Activated naive CD8-positive, alpha-beta T cell treated with anti-CD3 and anti-CD28 coated beads, Interleukin-2, amount 10 ng/mL, durations not matched to agents 7 days and 5 days (primary cell): ENCODE results near the gene MEGF6. TPM values are rescaled to one million over a fixed set of nuclear protein-coding genes. Genes with fewer than 3 reads are reported as not detected.

Experiments
- ATAC-seq: fragments of 150-1000 bp; cut with Tn5 transposase; one replicate; pipeline ENCODE4 v1.10.0; 2021; ENCODE audit warnings: low read depth, moderate library complexity
- POLR2A ChIA-PET: fragments of 350-600 bp; sonication (Branson Sonifier 250); formaldehyde crosslinking; loops from one replicate; lab custom pipeline; 2021; ENCODE audit warnings: antibody characterized with exemption; lab: Charles Lee
- DNase-seq: peaks from one replicate; pipeline ENCODE4 v3.0.0; 2021
- H3K27ac Mint-ChIP-seq: one replicate; pipeline ENCODE4 v1.8.0; 2022; ENCODE audit warnings: mild to moderate bottlenecking, mixed read lengths
- H3K27me3 Mint-ChIP-seq: one replicate; pipeline ENCODE4 v1.8.0; 2022; ENCODE audit warnings: mild to moderate bottlenecking, moderate library complexity, mixed read lengths
- H3K36me3 Mint-ChIP-seq: one replicate; pipeline ENCODE4 v1.8.0; 2021; ENCODE audit warnings: mild to moderate bottlenecking, mixed read lengths
- H3K4me1 Mint-ChIP-seq: one replicate; pipeline ENCODE4 v1.8.0; 2021; ENCODE audit warnings: mixed read lengths
- H3K4me3 Mint-ChIP-seq: one replicate; pipeline ENCODE4 v1.8.0; 2022; ENCODE audit warnings: mild to moderate bottlenecking, moderate library complexity, mixed read lengths
- H3K9me3 Mint-ChIP-seq: one replicate; pipeline ENCODE4 v1.8.0; 2021; ENCODE audit warnings: mixed read lengths
- total RNA-seq, 2 experiments: library from RNA; stranded (reverse); gene quantifications; one replicate each; pipeline ENCODE4 v1.2.3, GENCODE V29; 2021

The MEGF6 gene
- total RNA-seq, 2 experiments from 2014 or later, result 56.6 TPM

DNA sequence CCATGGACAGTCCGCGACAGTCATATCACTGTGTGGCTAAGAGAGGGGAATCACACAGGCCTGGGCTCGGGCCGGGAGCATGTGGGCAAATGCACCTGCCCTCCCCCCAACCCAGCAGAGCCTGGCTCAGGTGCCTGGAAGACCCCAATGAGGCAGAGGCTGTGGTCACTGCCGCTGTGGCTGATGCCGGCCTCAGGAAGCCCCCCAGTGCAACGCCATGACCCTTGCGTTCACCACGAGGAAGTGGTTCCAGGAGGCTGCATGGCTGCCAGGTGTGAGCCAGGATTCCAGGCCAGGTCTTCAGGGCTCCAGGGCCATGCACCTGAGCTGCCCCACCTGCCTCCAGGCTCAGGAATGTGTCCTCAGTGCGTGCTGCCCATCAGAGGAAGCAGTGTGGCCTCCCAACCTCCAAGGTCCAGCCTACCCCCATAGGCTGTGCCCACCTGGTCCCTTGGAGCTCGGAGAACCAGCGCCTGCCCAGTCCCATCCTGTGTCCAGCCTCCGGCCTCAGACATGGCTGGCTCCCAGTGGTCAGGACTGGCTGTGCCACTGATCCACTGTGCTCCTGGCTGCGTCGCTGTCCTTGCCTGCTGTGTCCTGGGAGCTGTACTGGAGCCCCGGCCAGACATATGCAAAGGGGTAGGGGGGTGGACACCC is 148.8 kb downstream of the MEGF6 start:
- peaks cover 2% of the 10 kb centered on the region for H3K4me1 Mint-ChIP-seq

GRCh38 chr1:3461934-3462275 is 149.4 kb downstream of the MEGF6 start:
- Mint-ChIP-seq H3K9me3 (no peaks in the 10 kb centered on the region), H3K27me3 (no peaks in the 10 kb centered on the region), H3K4me3 (no peak overlapping the region), H3K27ac (no peak overlapping the region), H3K4me1 (peaks cover 2% of the 10 kb centered on the region), H3K36me3 (no peaks in the 10 kb centered on the region)
- DNase-seq, result no peak
- ATAC-seq, result no peak
- POLR2A ChIA-PET, result no interaction called here

More for the DNA sequence above, 148.8 kb downstream of the MEGF6 start:
- H3K36me3 Mint-ChIP-seq, result no peaks in the 10 kb centered on the region
- no peaks in the 10 kb centered on the region for H3K9me3 Mint-ChIP-seq
- H3K27me3 Mint-ChIP-seq, result no peaks in the 10 kb centered on the region
- POLR2A ChIA-PET, result no interaction called here
- ATAC-seq (no peak), DNase-seq (no peak)
- no peak overlapping the region for H3K27ac Mint-ChIP-seq
- H3K4me3 Mint-ChIP-seq, result no peak overlapping the region

DNA sequence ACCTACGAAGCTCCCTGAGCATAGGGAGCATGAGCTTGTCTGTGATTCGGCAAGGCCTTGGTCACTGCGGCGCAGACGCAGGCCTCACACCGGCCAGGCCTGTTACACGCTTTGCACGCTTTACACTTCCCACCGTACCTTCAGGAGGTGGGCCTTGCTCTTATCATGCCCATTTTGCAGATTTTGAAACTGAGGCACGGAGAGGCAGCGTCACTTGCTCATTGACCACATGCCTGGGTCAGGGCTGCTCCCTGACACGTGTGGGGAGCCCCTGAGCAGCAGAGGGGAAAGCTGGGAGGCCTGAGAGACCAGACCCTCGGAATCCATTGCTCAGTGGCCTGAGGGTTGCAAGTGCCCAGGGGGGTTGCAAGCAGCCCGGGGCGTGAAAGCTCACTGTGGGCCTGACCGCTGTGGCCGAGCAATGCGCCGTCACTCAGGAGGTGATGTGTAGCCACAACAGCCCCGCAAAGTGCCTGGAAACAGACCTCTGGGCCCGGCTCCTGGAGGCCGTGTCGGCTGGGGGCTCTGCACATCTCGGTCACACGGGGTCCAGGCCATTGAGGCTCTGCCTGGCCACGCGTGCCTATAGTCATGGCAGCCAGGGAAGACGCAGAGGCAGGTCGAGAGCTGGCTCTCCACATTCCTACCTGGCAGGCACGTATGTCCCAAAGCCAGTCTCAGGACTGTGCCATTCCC is 149.9 kb downstream of the MEGF6 start:
- no peaks in the 10 kb centered on the region for H3K27me3 Mint-ChIP-seq
- H3K9me3 Mint-ChIP-seq, result no peaks in the 10 kb centered on the region
- no peak overlapping the region for H3K4me3 Mint-ChIP-seq
- ATAC-seq (no peak), DNase-seq (no peak)
- no peak overlapping the region for H3K27ac Mint-ChIP-seq
- H3K36me3 Mint-ChIP-seq, result no peaks in the 10 kb centered on the region
- POLR2A ChIA-PET, result no interaction called here
- H3K4me1 Mint-ChIP-seq, result peaks cover 2% of the 10 kb centered on the region

- POLR2A ChIA-PET, result no interaction called here
- peaks cover under 1% of the 10 kb centered on the region for H3K4me1 Mint-ChIP-seq
- H3K27me3 Mint-ChIP-seq, result no peaks in the 10 kb centered on the region
- no peak overlapping the region for H3K4me3 Mint-ChIP-seq
- DNase-seq (no peak), ATAC-seq (no peak)
- H3K9me3 Mint-ChIP-seq, result no peaks in the 10 kb centered on the region
- H3K36me3 Mint-ChIP-seq, result no peaks in the 10 kb centered on the region
- no peak overlapping the region for H3K27ac Mint-ChIP-seq
Measured at GRCh38 chr1:3460672-3461131, 150.6 kb downstream of the MEGF6 start.

DNA sequence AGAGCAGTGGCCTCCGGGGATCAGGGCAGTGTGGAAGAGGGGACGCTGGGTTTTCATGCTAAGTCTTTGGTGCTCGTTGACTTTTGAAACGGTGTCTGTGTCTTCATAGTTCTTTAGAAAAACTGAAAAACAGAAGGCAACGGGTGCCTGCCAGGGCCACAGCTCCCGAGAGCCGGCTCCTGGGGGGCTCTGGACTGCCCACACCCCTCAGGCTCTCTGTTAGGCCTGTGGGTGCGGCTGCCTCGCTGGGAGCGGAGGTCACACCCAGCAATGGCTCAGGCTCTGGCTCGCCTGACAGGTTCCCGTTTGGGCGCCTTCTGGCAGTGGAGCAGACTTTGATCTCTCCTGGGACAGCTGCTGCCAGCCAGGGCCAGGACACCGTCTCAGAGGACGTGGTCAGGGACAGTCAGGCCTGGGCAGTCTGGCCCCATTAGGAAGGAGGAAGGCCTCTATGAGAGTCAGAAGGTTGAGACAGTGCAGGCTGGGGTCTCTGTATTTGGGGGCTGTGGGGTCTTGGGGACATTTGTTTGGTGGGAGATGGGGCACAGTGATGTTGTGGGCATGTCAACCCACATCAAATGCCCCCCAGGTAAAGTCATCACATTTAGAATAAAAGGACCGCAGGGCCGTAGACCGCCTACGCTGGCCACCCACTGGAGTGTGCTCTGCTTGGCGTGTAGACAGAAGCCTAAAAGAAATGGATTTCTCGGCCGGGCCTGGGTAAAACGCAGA is 151.2 kb downstream of the MEGF6 start:
- Mint-ChIP-seq H3K27me3 (no peaks in the 10 kb centered on the region), H3K9me3 (no peaks in the 10 kb centered on the region), H3K4me1 (no peaks in the 10 kb centered on the region), H3K36me3 (no peaks in the 10 kb centered on the region), H3K27ac (no peak overlapping the region), H3K4me3 (no peak overlapping the region)
- no peak for DNase-seq
- POLR2A ChIA-PET, result no interaction called here
- no peak for ATAC-seq

GRCh38 chr1:3459051-3459908 is 152.0 kb downstream of the MEGF6 start:
- no peaks in the 10 kb centered on the region for H3K27me3 Mint-ChIP-seq
- POLR2A ChIA-PET, result no interaction called here
- no peaks in the 10 kb centered on the region for H3K4me1 Mint-ChIP-seq
- ATAC-seq (no peak), DNase-seq (no peak)
- H3K27ac Mint-ChIP-seq, result no peak overlapping the region
- no peak overlapping the region for H3K4me3 Mint-ChIP-seq
- H3K36me3 Mint-ChIP-seq, result no peaks in the 10 kb centered on the region
- H3K9me3 Mint-ChIP-seq, result no peaks in the 10 kb centered on the region

GRCh38 chr1:3457910-3458883 is 153.1 kb downstream of the MEGF6 start:
- no peaks in the 10 kb centered on the region for H3K4me1 Mint-ChIP-seq
- no peaks in the 10 kb centered on the region for H3K9me3 Mint-ChIP-seq
- H3K27me3 Mint-ChIP-seq, result peaks cover 4% of the 10 kb centered on the region
- POLR2A ChIA-PET, result no interaction called here
- no peak overlapping the region for H3K27ac Mint-ChIP-seq
- DNase-seq (no peak), ATAC-seq (no peak)
- no peak overlapping the region for H3K4me3 Mint-ChIP-seq
- no peaks in the 10 kb centered on the region for H3K36me3 Mint-ChIP-seq

DNA sequence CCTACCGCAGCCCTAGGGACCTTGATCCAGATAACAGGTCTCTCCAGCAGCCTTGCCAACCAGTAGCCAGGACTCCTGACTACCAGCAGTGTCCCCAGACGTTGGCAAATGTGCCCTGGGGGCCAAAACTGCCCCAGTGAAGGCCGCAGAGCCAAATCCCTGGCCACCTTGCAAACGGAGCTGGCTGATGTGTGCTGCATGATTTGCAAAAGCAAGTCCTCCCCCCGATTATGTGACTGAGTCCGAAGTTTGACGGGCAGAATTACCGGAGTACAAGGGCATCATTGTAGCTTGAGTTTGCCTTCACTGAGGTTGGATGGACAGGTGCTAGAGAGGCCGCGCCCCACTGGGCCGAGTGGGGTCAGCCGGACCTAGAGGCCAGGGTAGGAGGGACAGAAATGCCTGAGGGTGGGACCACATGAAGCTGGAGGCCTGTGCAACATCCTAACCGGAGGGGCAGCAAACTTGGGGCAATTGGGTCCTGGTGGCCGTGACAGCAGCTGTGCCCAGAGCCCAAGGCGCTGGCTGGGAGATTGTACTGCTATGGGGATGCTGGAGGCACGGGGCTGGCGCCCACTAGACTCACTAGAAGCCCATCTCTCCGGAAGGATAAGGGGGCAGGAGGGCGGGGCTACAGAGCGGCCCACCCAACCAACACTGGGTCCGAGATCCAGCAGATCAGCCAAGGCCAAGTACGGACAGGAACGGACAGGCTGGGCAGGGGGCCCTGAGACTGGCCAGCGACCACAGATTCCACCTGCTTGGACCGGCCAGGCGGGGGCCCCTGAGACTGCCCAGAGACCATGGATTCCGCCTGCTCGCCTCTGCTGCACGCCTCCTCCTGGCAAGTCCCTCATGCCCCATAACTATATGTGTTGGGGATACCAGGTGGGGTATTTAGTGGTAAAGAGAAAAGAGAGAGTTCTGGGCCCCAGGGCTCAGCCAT is 154.1 kb downstream of the MEGF6 start:
- Mint-ChIP-seq H3K4me3 (no peak overlapping the region), H3K27ac (no peak overlapping the region), H3K27me3 (peaks cover 5% of the 10 kb centered on the region), H3K36me3 (no peaks in the 10 kb centered on the region), H3K9me3 (no peaks in the 10 kb centered on the region), H3K4me1 (no peaks in the 10 kb centered on the region)
- ATAC-seq (no peak), DNase-seq (no peak)
- POLR2A ChIA-PET, result no interaction called here

DNA sequence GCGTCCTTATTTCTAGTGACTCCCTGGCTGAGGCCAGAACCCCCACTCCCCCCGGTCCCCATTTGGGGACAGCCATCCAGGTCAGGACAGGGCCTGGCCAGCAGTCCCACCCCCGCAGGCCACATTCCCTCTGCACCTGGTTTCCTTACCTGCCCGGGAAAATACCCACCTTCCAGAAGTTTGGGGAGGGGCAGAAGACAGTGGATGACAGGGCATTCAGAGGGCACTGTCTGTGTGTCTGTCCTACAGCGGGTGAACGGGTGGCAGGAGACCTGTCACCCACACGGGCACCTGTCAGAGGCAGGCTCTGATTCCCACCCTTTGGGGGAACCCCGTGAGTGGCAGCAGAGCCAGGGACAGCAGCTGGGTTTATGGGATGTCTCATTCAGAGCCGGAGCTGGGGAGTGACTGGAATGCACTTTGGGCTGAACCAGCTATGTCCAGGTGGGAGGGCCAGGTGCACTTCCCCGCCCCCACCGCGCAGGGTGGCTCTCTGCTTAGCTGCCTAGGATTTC is 154.8 kb downstream of the MEGF6 start:
- POLR2A ChIA-PET, result no interaction called here
- ATAC-seq, result no peak
- DNase-seq, result no peak

GRCh38 chr1:3455670-3456448 is 155.4 kb downstream of the MEGF6 start:
- no peak for ATAC-seq
- no peak overlapping the region for H3K27ac Mint-ChIP-seq
- H3K4me3 Mint-ChIP-seq, result no peak overlapping the region
- peaks cover 5% of the 10 kb centered on the region for H3K27me3 Mint-ChIP-seq
- POLR2A ChIA-PET, result no interaction called here
- H3K4me1 Mint-ChIP-seq, result no peaks in the 10 kb centered on the region
- no peaks in the 10 kb centered on the region for H3K36me3 Mint-ChIP-seq
- no peaks in the 10 kb centered on the region for H3K9me3 Mint-ChIP-seq
- DNase-seq, result no peak

More for the DNA sequence above, 154.8 kb downstream of the MEGF6 start:
- H3K4me3 Mint-ChIP-seq, result no peak overlapping the region
- H3K36me3 Mint-ChIP-seq, result no peaks in the 10 kb centered on the region
- peaks cover 5% of the 10 kb centered on the region for H3K27me3 Mint-ChIP-seq
- H3K9me3 Mint-ChIP-seq, result no peaks in the 10 kb centered on the region
- no peak overlapping the region for H3K27ac Mint-ChIP-seq
- no peaks in the 10 kb centered on the region for H3K4me1 Mint-ChIP-seq
